ENCODE measurements around the gene TTLL8.

The TTLL8 gene

DNA sequence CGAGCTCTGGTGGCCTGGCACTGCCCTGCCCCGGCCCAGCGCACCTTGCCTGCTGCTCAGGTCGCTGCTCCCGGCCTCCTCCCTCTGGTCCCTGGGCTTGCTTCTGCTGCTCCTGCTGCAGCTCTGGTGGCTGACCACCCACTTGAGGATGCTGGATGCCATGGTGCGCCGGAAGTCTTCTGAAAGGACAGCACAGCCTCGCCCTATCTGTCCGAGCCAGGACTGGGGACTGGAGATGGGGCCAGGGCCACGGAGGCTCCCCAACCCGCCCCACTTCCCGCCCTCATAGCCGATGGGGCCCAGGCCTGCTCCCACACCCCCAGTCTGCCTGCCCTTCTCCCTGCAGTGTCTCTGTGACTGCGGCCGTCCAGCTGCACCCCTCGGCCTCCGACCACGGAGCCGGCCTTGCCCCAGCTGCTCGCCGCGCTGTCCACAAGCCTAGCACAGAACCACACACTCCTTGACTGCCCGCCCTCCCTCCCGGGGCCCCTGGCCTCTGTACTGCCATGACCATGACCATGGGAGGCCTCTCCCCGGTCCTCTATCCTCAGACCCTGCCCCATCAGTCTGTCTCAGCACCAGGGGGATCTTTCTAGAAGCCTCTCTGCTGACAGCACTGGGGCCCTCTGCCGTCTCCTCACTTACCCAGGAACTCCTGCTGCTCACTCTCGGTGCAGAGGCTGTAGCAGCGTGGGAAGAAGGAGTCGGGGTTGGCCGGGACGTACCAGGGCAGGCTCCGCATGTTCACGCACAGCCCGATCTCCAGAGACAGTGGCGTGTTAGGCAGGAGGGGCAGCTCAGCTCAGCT, 12.7 kb downstream of the TTLL8 start:
- ChIA-PET CTCF (no interaction called here), POLR2A (no interaction called here)
- no peak for TF ChIP-seq CTCF (IDR thresholded peaks at IDR 0.05; ENCODE audit: control extremely low read depth, extremely low read depth, low read depth, missing control alignments)
- no peak for DNase-seq (ENCODE audit: extremely low spot score)

GRCh38 chr22:50044485-50045118, 13.5 kb downstream of the TTLL8 start:
- CTCF ChIA-PET, result no interaction called here
- TF ChIP-seq CTCF (IDR thresholded peaks at IDR 0.05; ENCODE audit: control extremely low read depth, extremely low read depth, low read depth, missing control alignments), result no peak
- POLR2A ChIA-PET, result no interaction called here
- DNase-seq (ENCODE audit: extremely low spot score), result no peak

- POLR2A ChIA-PET, result no interaction called here
- no peak for TF ChIP-seq CTCF (IDR thresholded peaks at IDR 0.05; ENCODE audit: control extremely low read depth, extremely low read depth, low read depth, missing control alignments)
- CTCF ChIA-PET, result interaction anchor here (1.0 kb wide), 1 partner anchor 110 kb away, joined by 4 read pairs; no protein-coding TSS in a partner anchor
- DNase-seq (ENCODE audit: extremely low spot score), result no peak
Observed at GRCh38 chr22:50041361-50042065, 16.6 kb downstream of the TTLL8 start.

GRCh38 chr22:50040717-50041116, 17.4 kb downstream of the TTLL8 start:
- POLR2A ChIA-PET, result no interaction called here
- TF ChIP-seq CTCF (IDR thresholded peaks at IDR 0.05; ENCODE audit: control extremely low read depth, extremely low read depth, low read depth, missing control alignments), result no peak
- CTCF ChIA-PET, result interaction anchor here (1.4 kb wide), 1 partner anchor 10 kb away, joined by 4 read pairs; no protein-coding TSS in a partner anchor
- no peak for DNase-seq (ENCODE audit: extremely low spot score)

DNA sequence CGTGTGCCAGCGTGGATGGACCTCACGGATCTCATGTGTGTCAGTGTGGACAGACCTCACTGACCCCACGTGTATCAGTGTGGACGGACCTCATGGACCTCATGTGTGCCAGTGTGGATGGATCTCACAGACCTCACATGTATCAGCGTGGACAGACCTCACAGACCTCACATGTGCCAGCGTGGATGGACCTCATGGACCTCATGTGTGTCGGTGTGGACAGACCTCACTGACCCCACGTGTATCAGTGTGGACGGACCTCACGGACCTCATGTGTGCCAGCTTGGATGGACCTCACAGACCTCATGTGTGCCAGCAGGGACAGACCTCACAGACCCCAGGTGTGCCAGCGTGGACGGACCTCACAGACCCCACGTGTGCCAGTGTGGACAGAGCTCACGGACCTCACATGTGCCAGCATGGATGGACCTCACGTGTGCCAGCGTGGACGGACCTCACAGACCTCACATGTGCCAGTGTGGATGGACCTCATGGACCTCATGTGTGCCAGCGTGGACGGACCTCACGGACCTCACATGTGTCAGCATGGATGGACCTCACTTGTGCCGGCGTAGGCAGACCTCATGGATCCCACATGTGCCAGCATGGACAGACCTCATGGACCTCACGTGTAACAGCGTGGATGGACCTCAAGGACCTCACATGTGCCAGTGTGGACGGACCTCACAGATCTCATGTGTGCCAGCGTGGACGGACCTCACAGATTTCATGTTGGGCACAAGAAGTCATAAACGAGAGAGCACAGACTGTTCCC, 18.2 kb downstream of the TTLL8 start:
- POLR2A ChIA-PET, result no interaction called here
- no peak for TF ChIP-seq CTCF (IDR thresholded peaks at IDR 0.05; ENCODE audit: control extremely low read depth, extremely low read depth, low read depth, missing control alignments)
- DNase-seq (ENCODE audit: extremely low spot score), result no peak
- CTCF ChIA-PET, result interaction anchor here (1.4 kb wide), 1 partner anchor 9 kb away, joined by 4 read pairs; no protein-coding TSS in a partner anchor

Data from GM10248 (cell line).